ENCODE measurements around the gene INHA.

- TF ChIP-seq TARDBP (IDR thresholded peaks at IDR 0.05) (no peak), BHLHE40 (IDR thresholded peaks at IDR 0.05; ENCODE audit: borderline replicate concordance) (no peak), FOXK2 (IDR thresholded peaks at IDR 0.05) (no peak), LEF1 (IDR thresholded peaks at IDR 0.05; ENCODE audit: borderline replicate concordance) (no peak), HDGF (IDR thresholded peaks at IDR 0.05; ENCODE audit: borderline replicate concordance) (no peak), SP1 (IDR thresholded peaks at IDR 0.05) (no peak), SUZ12 (IDR thresholded peaks at IDR 0.05) (no peak), L3MBTL2 (conservative IDR thresholded peaks at IDR 0.05) (no peak), ARNT (IDR thresholded peaks at IDR 0.05) (no peak)
Measured at GRCh38 chr2:219578811-219579613, 6.9 kb downstream of the INHA start.
